CD4-positive, CD25-positive, alpha-beta regulatory T cell (primary cell): Measurements from ENCODE around the gene ICA1. TPM values are rescaled to one million over a fixed set of nuclear protein-coding genes. Genes with fewer than 3 reads are reported as not detected.

Experiments used
- ATAC-seq, 2 donors: fragments of 150-1000 bp; cut with Tn5 transposase; one replicate each; pipeline ENCODE4 v1.10.0; 2021; ENCODE audit warnings: low read depth in 2 of 2, moderate number of reproducible peaks in 2 of 2, moderate library complexity in 1 of 2
- DNase-seq, 3 donors: peaks; one replicate each; pipeline versions ENCODE4 v3.0.0 to v3.0.0-alpha.2; 2012 to 2022; ENCODE audit warnings: mixed read lengths in 1 of 3
- H3K27ac ChIP-seq: one replicate; pipeline ENCODE4 v1.7.0; 2013; ENCODE audit warnings: mild to moderate bottlenecking, low read length; ENCODE audit not compliant: insufficient read depth, poor library complexity, severe bottlenecking
- H3K27me3 ChIP-seq: one replicate; pipeline ENCODE4 v1.7.0; 2013; ENCODE audit warnings: low read length; ENCODE audit not compliant: control insufficient read depth, insufficient read depth
- H3K36me3 ChIP-seq: one replicate; pipeline ENCODE4 v1.7.0; 2013; ENCODE audit warnings: mild to moderate bottlenecking, low read length, moderate library complexity; ENCODE audit not compliant: control insufficient read depth, insufficient read depth
- H3K4me1 ChIP-seq: 2 replicates; pipeline ENCODE4 v1.7.0; 2013; ENCODE audit warnings: mild to moderate bottlenecking, low read length; ENCODE audit not compliant: insufficient read depth, control insufficient read depth, poor library complexity, severe bottlenecking
- H3K4me3 ChIP-seq: one replicate; pipeline ENCODE4 v1.7.0; 2013; ENCODE audit warnings: low read depth, mild to moderate bottlenecking, low read length, moderate library complexity
- H3K9me3 ChIP-seq, 2 experiments: 1 replicate in 1 of 2; 2 replicates in 1 of 2; pipeline ENCODE4 v1.7.0; 2013; ENCODE audit warnings: low read length in 2 of 2, mild to moderate bottlenecking in 1 of 2, moderate library complexity in 1 of 2; ENCODE audit not compliant: control insufficient read depth in 2 of 2
- H3K27ac Mint-ChIP-seq, 3 donors: one replicate each; pipeline ENCODE4 v1.8.0; 2020 to 2022; ENCODE audit warnings: mild to moderate bottlenecking in 3 of 3, mixed read lengths in 3 of 3, moderate library complexity in 2 of 3
- H3K27me3 Mint-ChIP-seq: one replicate; pipeline ENCODE4 v1.8.0; 2022; ENCODE audit warnings: mild to moderate bottlenecking, mixed read lengths
- H3K36me3 Mint-ChIP-seq: one replicate; pipeline ENCODE4 v1.8.0; 2020; ENCODE audit warnings: mixed read lengths
- H3K4me1 Mint-ChIP-seq, 4 donors: one replicate each; pipeline ENCODE4 v1.8.0; 2020 to 2022; ENCODE audit warnings: mixed read lengths in 4 of 4, mild to moderate bottlenecking in 1 of 4
- H3K4me3 Mint-ChIP-seq, 4 donors: one replicate each; pipeline ENCODE4 v1.8.0; 2020 to 2022; ENCODE audit warnings: mild to moderate bottlenecking in 4 of 4, mixed read lengths in 4 of 4, moderate library complexity in 3 of 4
- H3K9me3 Mint-ChIP-seq, 7 donors: one replicate each; pipeline ENCODE4 v1.8.0; 2020 to 2022; ENCODE audit warnings: mixed read lengths in 7 of 7, mild to moderate bottlenecking in 3 of 7, moderate library complexity in 2 of 7
- polyA plus RNA-seq, 4 donors: library from polyadenylated mRNA; unstranded; fragments of 300-500 nt; fragmentation: Illumina TruSeq; gene quantifications; one replicate each; pipeline ENCODE4 v1.2.3, GENCODE V29; 2021
- total RNA-seq: library from RNA; stranded (reverse); gene quantifications from one replicate; pipeline ENCODE4 v1.2.3, GENCODE V29; 2022

Gene ICA1
- total and polyA plus RNA-seq, 5 donors from 2014 or later: 11.3 to 33.5 (median 21.9) TPM

DNA sequence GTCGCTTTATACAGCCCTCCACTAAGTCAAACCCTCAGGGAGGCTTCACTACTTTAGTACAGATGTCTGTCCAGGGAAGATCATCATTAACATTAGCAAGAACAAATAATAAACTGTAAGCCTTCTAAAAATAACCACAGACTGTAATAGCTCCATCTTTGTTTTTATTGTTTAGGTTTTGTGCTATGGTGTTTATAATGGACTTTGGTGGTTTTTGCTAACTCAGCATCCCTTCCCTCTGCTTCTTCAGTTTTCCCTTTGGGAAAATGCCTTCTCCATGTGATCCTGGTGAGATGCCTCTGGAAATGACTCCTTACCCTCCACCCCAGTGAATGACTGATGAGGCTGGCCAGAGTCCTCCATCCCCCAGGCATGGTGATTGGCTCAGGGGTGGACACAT lies 131.3 kb downstream of the ICA1 start:
- Mint-ChIP-seq H3K9me3 (no peaks in the 10 kb centered on the region), H3K27me3 (no peaks in the 10 kb centered on the region), H3K27ac (peak overlapping the region; percentile 87 to 98 (median 96)), H3K36me3 (peaks cover 6% of the 10 kb centered on the region), H3K4me1 (peaks cover 32 to 98% (median 76%) of the 10 kb centered on the region in 4 donors), H3K4me3 (peak overlapping the region in 3 of 4 donors; percentile 23 to 87 (median 73))
- Histone ChIP-seq H3K36me3 (no peaks in the 10 kb centered on the region), H3K4me3 (no peak overlapping the region), H3K9me3 (no peaks in the 10 kb centered on the region), H3K27me3 (no peaks in the 10 kb centered on the region), H3K4me1 (peaks cover 94% of the 10 kb centered on the region), H3K27ac (peak overlapping the region; percentile 91)
- DNase-seq: no peak
- ATAC-seq: no peak

DNA sequence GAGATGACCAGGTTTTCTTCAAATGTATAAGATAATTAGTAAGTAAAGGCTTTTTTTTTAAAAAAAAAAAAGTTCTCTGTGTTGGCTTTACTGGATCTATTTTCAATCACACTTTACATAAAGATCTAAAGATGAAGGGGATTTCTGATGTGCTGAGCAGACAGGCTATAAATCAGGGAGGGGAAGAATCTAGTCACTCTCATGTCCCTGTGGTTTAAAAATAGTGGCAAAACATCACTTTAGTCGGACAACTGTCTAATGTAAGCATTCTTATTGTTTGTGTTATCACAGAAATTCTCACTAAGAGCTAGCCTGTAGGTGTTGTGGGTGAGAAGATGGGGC lies 132.7 kb downstream of the ICA1 start:
- H3K4me3 Mint-ChIP-seq: peak overlapping the region in 3 of 4 donors; percentile 55 to 63 (median 59)
- no peak for DNase-seq
- peak overlapping the region; percentile 91 to 96 (median 92) for H3K27ac Mint-ChIP-seq
- H3K27me3 ChIP-seq: no peaks in the 10 kb centered on the region
- H3K36me3 Mint-ChIP-seq: peaks cover 6% of the 10 kb centered on the region
- H3K4me1 ChIP-seq: peaks cover 94% of the 10 kb centered on the region
- peak overlapping the region; percentile 75 for H3K27ac ChIP-seq
- no peak for ATAC-seq
- peak overlapping the region; percentile 63 for H3K4me3 ChIP-seq
- H3K27me3 Mint-ChIP-seq: no peaks in the 10 kb centered on the region
- H3K9me3 ChIP-seq: no peaks in the 10 kb centered on the region
- no peaks in the 10 kb centered on the region for H3K36me3 ChIP-seq
- H3K9me3 Mint-ChIP-seq: no peaks in the 10 kb centered on the region
- peaks cover 35 to 98% (median 79%) of the 10 kb centered on the region in 4 donors for H3K4me1 Mint-ChIP-seq

DNA sequence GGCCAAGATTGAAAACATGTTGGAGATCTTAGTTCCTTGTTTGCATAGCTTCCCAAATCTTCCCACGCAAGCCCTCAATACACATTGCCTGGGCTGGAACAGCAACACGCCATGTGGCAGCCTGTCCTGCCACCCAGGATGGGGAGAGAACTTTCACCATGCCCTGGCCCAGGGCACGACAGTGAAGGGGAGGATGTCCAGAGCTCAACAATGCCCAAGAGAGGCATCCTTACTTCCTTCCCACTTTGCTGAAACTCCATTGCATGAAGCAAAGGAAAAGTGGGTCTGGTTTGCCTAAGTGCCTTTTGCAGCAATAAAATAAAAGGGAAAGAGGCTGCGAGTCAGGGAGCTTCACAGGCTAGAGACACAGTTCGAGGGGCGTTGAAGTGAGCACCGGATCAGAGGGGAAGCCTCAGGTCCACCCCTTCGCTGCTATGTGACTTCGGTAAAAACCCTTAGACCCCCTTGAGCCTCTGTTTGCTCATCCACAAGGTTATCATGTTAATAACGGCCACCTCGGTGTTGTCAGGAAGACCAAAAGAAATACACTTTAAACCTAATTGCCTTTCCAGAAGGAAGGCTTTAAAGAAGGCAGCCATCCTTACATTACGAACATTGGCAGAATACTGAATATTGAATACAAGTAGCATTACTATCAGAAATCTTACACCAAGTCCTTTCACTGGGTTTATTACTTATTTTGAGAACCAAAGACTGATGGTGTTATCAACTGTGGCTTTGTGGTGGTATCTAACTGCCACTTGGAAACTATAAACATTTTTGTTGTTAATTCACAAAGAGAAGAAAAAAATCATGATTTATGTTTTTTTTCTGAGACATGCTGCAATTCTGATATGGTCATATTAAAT lies 133.3 kb downstream of the ICA1 start:
- Histone ChIP-seq H3K36me3 (no peaks in the 10 kb centered on the region), H3K27me3 (no peaks in the 10 kb centered on the region), H3K9me3 (no peaks in the 10 kb centered on the region), H3K4me3 (peak overlapping the region; percentile 63), H3K27ac (peak overlapping the region; percentile 75), H3K4me1 (peaks cover 90% of the 10 kb centered on the region)
- H3K4me3 Mint-ChIP-seq: peak overlapping the region; percentile 33 to 63 (median 54)
- H3K36me3 Mint-ChIP-seq: peaks cover 6% of the 10 kb centered on the region
- DNase-seq (peak in 1 of 3 donors; percentile 24), ATAC-seq (no peak)
- no peaks in the 10 kb centered on the region for H3K27me3 Mint-ChIP-seq
- peaks cover 31 to 95% (median 75%) of the 10 kb centered on the region in 4 donors for H3K4me1 Mint-ChIP-seq
- H3K27ac Mint-ChIP-seq: peak overlapping the region; percentile 91 to 96 (median 92)
- no peaks in the 10 kb centered on the region for H3K9me3 Mint-ChIP-seq

GRCh38 chr7:8126601-8127167 lies 135.3 kb downstream of the ICA1 start:
- H3K27me3 ChIP-seq: no peaks in the 10 kb centered on the region
- Mint-ChIP-seq H3K36me3 (peaks cover 18% of the 10 kb centered on the region), H3K9me3 (no peaks in the 10 kb centered on the region), H3K27me3 (no peaks in the 10 kb centered on the region), H3K27ac (peak overlapping the region; percentile 96 to 100 (median 98)), H3K4me1 (peaks cover 27 to 86% (median 68%) of the 10 kb centered on the region in 4 donors), H3K4me3 (peak overlapping the region; percentile 1 to 83 (median 74))
- peaks cover 5% of the 10 kb centered on the region for H3K36me3 ChIP-seq
- H3K4me3 ChIP-seq: peak overlapping the region; percentile 45
- peak in 1 of 3 donors; percentile 19 for DNase-seq
- peaks cover 70% of the 10 kb centered on the region for H3K4me1 ChIP-seq
- peak overlapping the region; percentile 84 for H3K27ac ChIP-seq
- no peak for ATAC-seq
- no peaks in the 10 kb centered on the region for H3K9me3 ChIP-seq

DNA sequence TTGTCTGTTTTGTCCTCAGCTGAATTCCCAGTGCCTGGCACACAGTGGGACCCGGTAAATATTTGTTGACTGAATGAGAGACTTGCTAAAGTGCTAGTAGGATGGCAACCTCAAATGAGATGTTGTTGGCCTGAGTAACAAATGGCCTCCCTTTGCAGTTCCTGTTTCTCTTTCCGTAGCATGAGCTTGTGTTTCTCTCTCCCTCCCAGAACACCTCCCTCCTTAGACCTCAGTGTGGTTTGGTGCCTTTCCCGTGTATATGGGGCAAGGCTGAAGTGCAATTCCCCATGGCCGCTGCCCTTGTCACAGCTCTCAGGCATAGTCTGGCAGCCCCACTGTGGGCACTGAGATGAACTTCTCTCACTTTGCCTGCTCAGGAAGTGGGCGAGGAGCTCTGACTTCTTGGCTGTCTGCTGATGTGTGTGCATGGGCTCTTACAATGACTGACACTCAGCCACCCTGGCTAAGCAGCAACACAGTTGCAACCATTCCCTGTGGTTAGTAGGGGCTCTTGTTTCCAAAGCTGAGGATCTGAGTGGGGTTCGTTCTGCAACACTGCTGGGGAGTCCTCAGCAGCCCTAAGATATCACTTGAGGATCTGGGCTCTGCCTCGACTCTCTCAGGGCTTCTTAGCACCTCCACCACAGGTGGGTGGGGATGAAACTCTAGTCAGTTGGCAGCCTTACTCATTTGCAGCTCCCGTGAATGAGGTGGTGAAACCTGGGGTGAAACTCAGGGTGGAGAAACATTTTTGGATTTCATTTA lies 136.1 kb downstream of the ICA1 start:
- H3K4me3 Mint-ChIP-seq: peak overlapping the region; percentile 1 to 83 (median 74)
- no peaks in the 10 kb centered on the region for H3K9me3 Mint-ChIP-seq
- peaks cover 26% of the 10 kb centered on the region for H3K36me3 Mint-ChIP-seq
- Histone ChIP-seq H3K36me3 (peaks cover 5% of the 10 kb centered on the region), H3K9me3 (no peaks in the 10 kb centered on the region), H3K4me3 (peak overlapping the region; percentile 45), H3K27ac (peak overlapping the region; percentile 84), H3K27me3 (no peaks in the 10 kb centered on the region), H3K4me1 (peaks cover 62% of the 10 kb centered on the region)
- peaks cover 27 to 86% (median 67%) of the 10 kb centered on the region in 4 donors for H3K4me1 Mint-ChIP-seq
- DNase-seq (peak; percentile 50 to 93 (median 78)), ATAC-seq (peak; percentile 98)
- H3K27ac Mint-ChIP-seq: peak overlapping the region; percentile 96 to 100 (median 98)
- H3K27me3 Mint-ChIP-seq: no peaks in the 10 kb centered on the region

GRCh38 chr7:8121243-8121642 lies 140.7 kb downstream of the ICA1 start:
- H3K4me3 Mint-ChIP-seq: no peak overlapping the region
- peaks cover 7% of the 10 kb centered on the region for H3K36me3 ChIP-seq
- peaks cover 22% of the 10 kb centered on the region for H3K4me1 ChIP-seq
- peak overlapping the region in 2 of 3 donors; percentile 87 to 92 for H3K27ac Mint-ChIP-seq
- peaks cover 32% of the 10 kb centered on the region for H3K36me3 Mint-ChIP-seq
- H3K4me3 ChIP-seq: no peak overlapping the region
- DNase-seq (peak in 1 of 3 donors; percentile 41), ATAC-seq (no peak)
- peaks cover 0 to 6% (median 0%) of the 10 kb centered on the region in 7 donors for H3K9me3 Mint-ChIP-seq
- H3K9me3 ChIP-seq: no peaks in the 10 kb centered on the region
- H3K4me1 Mint-ChIP-seq: peaks cover 20 to 70% (median 51%) of the 10 kb centered on the region in 4 donors
- no peaks in the 10 kb centered on the region for H3K27me3 ChIP-seq
- peak overlapping the region; percentile 5 for H3K27ac ChIP-seq
- H3K27me3 Mint-ChIP-seq: no peaks in the 10 kb centered on the region

- Histone ChIP-seq H3K9me3 (no peaks in the 10 kb centered on the region), H3K4me3 (no peak overlapping the region), H3K27ac (no peak overlapping the region), H3K4me1 (peaks cover 22% of the 10 kb centered on the region), H3K36me3 (peaks cover 7% of the 10 kb centered on the region), H3K27me3 (no peaks in the 10 kb centered on the region)
- Mint-ChIP-seq H3K27me3 (no peaks in the 10 kb centered on the region), H3K27ac (peak overlapping the region in 1 of 3 donors; percentile 31), H3K36me3 (peaks cover 32% of the 10 kb centered on the region), H3K4me1 (peaks cover 17 to 70% (median 51%) of the 10 kb centered on the region in 4 donors), H3K4me3 (peak overlapping the region in 1 of 4 donors; percentile 15), H3K9me3 (peaks cover 0 to 6% (median 0%) of the 10 kb centered on the region in 7 donors)
- no peak for ATAC-seq
- DNase-seq: no peak
Measured at GRCh38 chr7:8120390-8121058, 141.4 kb downstream of the ICA1 start.
